HG02798 (cell line): ENCODE measurements around the gene RABEP2.

Experiments
- ATAC-seq: cut with Tn5 transposase; IDR thresholded peaks from one replicate; pipeline ENCODE4 v1.9.1; 2021; ENCODE audit warnings: mild to moderate bottlenecking; ENCODE audit not compliant: unreplicated experiment, poor library complexity

The RABEP2 gene

DNA sequence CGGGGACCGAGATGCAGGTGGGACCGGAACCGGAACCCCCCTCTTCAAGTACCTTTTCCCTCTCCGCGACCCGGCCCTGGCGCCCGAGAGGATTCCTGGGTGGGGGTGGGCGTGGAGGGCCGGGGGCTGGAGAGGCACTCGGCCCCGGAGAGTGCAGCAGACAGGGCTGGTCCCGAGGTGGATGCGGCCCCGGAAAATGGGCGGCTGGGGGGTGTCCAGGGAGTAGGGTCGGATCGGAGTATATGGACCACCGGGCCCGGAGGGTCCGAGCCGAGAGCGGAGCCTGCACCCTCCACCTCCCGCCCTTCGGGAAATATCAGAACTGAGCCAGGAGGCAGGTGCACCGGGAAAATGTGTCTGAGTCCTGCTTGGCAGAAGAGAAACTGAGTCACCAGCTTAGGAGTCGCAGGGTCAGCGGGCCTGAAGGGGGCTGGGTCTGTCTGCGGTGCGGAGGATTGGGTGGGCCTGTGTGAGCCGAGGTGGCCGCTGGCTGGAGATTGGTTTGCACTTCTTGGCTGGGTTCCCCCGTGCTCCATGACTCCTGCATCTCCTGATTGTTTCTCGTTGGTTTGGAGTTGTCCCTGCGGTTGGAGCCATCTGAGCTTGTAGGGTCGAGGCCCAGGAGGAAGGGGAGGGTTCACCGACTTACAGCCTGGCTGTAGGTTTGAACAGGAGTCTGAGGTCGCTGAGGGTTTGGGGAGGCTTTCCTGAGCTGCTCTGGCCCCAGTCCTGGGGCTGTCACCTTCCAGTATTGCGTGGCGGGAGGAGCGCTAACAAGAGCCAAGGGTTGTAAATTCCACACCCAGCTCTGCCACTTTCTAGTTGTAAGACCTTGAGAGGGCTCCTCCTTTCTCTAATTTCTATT lies 60.9 kb downstream of the RABEP2 start:
- no peak for ATAC-seq

DNA sequence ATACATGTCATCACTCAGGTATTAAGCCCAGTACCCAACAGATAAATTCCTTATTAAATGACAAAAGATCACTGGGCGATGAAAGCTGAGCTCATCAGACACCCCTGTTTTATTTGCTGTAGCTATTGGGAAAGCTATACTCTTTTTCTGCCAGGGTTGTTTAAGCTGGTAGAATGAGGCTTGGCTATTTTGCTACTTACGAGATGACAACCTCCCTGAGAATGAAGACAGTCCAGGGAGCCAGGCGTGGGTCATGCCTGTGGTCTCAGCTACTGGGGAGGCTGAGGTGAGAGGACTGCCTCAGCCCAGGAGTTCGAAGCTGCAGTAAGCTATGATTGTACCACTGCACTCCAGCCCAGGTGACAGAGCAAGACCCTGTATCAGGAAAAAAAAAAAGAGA lies 65.7 kb downstream of the RABEP2 start:
- no peak for ATAC-seq

DNA sequence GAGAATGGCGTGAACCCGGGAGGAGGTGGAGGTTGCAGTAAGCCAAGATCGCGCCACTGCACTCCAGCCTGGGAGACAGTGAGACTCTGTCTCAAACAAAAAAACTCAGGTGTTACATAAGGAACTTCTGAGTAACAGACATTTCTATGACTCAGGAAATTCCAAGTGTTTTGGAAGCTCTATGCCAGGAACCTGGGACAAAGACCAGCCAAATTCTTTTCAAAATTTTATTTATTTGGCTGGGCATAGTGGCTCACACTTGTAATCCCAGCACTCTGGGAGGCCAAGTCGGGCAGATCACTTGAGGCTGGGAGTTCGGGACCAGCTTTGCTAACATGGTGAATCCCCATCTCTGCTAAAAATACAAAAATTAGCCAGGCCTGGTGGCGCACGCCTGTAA lies 66.6 kb downstream of the RABEP2 start:
- ATAC-seq, result no peak
